Common myeloid progenitor, CD34-positive (primary cell): Measurements from ENCODE around the gene OR5AC2.

Source experiments
- CTCF ChIA-PET: fragments of 350-600 bp; sonication (Branson Sonifier 250); formaldehyde crosslinking; loops from one replicate; lab custom pipeline; 2021; ENCODE audit warnings: antibody characterized with exemption; lab: Charles Lee
- POLR2A ChIA-PET: fragments of 350-600 bp; sonication (Branson Sonifier 250); formaldehyde crosslinking; loops from one replicate; lab custom pipeline; 2021; ENCODE audit warnings: antibody characterized with exemption; lab: Charles Lee
- DNase-seq, 3 donors: peaks; one replicate each; pipeline versions ENCODE4 v3.0.0 to v3.0.0-alpha.2; 2013
- H3K27ac ChIP-seq, 2 experiments: 1 replicate in 1 of 2; 2 replicates in 1 of 2; pipeline ENCODE4 v1.7.0; 2013; ENCODE audit warnings: inconsistent platforms in 2 of 2, low read length in 2 of 2, mild to moderate bottlenecking in 2 of 2, low read depth in 1 of 2, moderate library complexity in 1 of 2; ENCODE audit not compliant: severe bottlenecking in 2 of 2, insufficient read depth in 1 of 2, poor library complexity in 1 of 2
- H3K27me3 ChIP-seq, 5 experiments: replicated peaks in 2 of 5; 1 replicate in 3 of 5; 2 replicates in 2 of 5; pipeline versions ENCODE4 v1.6.1 to v1.7.0; 2013; ENCODE audit warnings: low read length in 4 of 5, mild to moderate bottlenecking in 2 of 5, moderate library complexity in 2 of 5, inconsistent platforms in 1 of 5; ENCODE audit not compliant: insufficient read depth in 5 of 5, control insufficient read depth in 4 of 5
- H3K36me3 ChIP-seq, 4 experiments: 1 replicate in 2 of 4; 2 replicates in 2 of 4; pipeline versions ENCODE4 v1.6.1 to v1.7.0; 2013; ENCODE audit warnings: low read length in 3 of 4, control low read depth in 1 of 4, mild to moderate bottlenecking in 1 of 4; ENCODE audit not compliant: control insufficient read depth in 4 of 4, insufficient read depth in 4 of 4
- H3K4me1 ChIP-seq, 4 experiments: 1 replicate in 3 of 4; 2 replicates in 1 of 4; pipeline versions ENCODE4 v1.6.1 to v1.7.1; 2013; ENCODE audit warnings: low read length in 3 of 4, mild to moderate bottlenecking in 3 of 4, control low read depth in 1 of 4, inconsistent platforms in 1 of 4, moderate library complexity in 1 of 4; ENCODE audit not compliant: control insufficient read depth in 4 of 4, insufficient read depth in 4 of 4; ENCODE audit errors: control extremely low read depth in 1 of 4
- H3K4me3 ChIP-seq, 7 experiments: 1 replicate in 4 of 7; 2 replicates in 3 of 7; pipeline versions ENCODE4 v1.5.1 to v1.7.0; 2013; ENCODE audit warnings: mild to moderate bottlenecking in 7 of 7, low read length in 6 of 7, moderate library complexity in 6 of 7, inconsistent platforms in 2 of 7, low read depth in 2 of 7, control low read depth in 1 of 7; ENCODE audit not compliant: insufficient read depth in 4 of 7, control insufficient read depth in 1 of 7; ENCODE audit errors: extremely low read depth in 1 of 7
- H3K9me3 ChIP-seq, 5 experiments: 1 replicate in 4 of 5; 2 replicates in 1 of 5; pipeline versions ENCODE4 v1.6.1 to v1.7.1; 2013; ENCODE audit warnings: low read length in 4 of 5, mild to moderate bottlenecking in 2 of 5, inconsistent platforms in 1 of 5, low read depth in 1 of 5, moderate library complexity in 1 of 5; ENCODE audit not compliant: control insufficient read depth in 4 of 5, insufficient read depth in 2 of 5; ENCODE audit errors: control extremely low read depth in 1 of 5
- whole genome bisulfite sequencing: methylation state at CpG from one replicate; pipeline ENCODE4 v1.1.5; 2013; ENCODE audit not compliant: insufficient coverage; 5-methylcytosine and 5-hydroxymethylcytosine counted together

Gene OR5AC2

GRCh38 chr3:98099848-98100247 lies 12.9 kb downstream of the OR5AC2 start:
- ChIA-PET CTCF (no interaction called here), POLR2A (no interaction called here)
- no peak for DNase-seq
- H3K4me3 ChIP-seq, result no peak overlapping the region
- no peaks in the 10 kb centered on the region for H3K4me1 ChIP-seq
- WGBS, result 88% methylated on average over 4 of the region's 4 CpGs
- peaks cover 0 to 3% (median 0%) of the 10 kb centered on the region in 5 experiments for H3K9me3 ChIP-seq
- H3K36me3 ChIP-seq, result no peaks in the 10 kb centered on the region
- no peak overlapping the region for H3K27ac ChIP-seq
- no peaks in the 10 kb centered on the region for H3K27me3 ChIP-seq

GRCh38 chr3:98108162-98108561 lies 21.2 kb downstream of the OR5AC2 start:
- no CpG with 5 or more reads among the region's 1 CpG for WGBS
- H3K9me3 ChIP-seq, result peaks cover 0 to 30% (median 3%) of the 10 kb centered on the region in 5 experiments
- H3K27ac ChIP-seq, result no peak overlapping the region
- H3K4me3 ChIP-seq, result no peak overlapping the region
- POLR2A ChIA-PET, result no interaction called here
- H3K4me1 ChIP-seq, result no peaks in the 10 kb centered on the region
- CTCF ChIA-PET, result no interaction called here
- no peak for DNase-seq
- H3K36me3 ChIP-seq, result no peaks in the 10 kb centered on the region
- H3K27me3 ChIP-seq, result no peaks in the 10 kb centered on the region

- DNase-seq, result no peak
- H3K36me3 ChIP-seq, result no peaks in the 10 kb centered on the region
- H3K4me3 ChIP-seq, result no peak overlapping the region
- ChIA-PET CTCF (interaction anchor here (0.6 kb wide), 1 partner anchor 9 kb away, joined by 3 read pairs; no protein-coding TSS in a partner anchor), POLR2A (no interaction called here)
- 100% methylated on average over 3 of the region's 4 CpGs for WGBS
- H3K4me1 ChIP-seq, result no peaks in the 10 kb centered on the region
- no peaks in the 10 kb centered on the region for H3K27me3 ChIP-seq
- peaks cover 0 to 39% (median 7%) of the 10 kb centered on the region in 5 experiments for H3K9me3 ChIP-seq
- no peak overlapping the region for H3K27ac ChIP-seq
Observed at GRCh38 chr3:98109807-98110549, 23.0 kb downstream of the OR5AC2 start.

- H3K36me3 ChIP-seq, result no peaks in the 10 kb centered on the region
- peaks cover 0 to 39% (median 7%) of the 10 kb centered on the region in 5 experiments for H3K9me3 ChIP-seq
- H3K4me1 ChIP-seq, result no peaks in the 10 kb centered on the region
- DNase-seq, result no peak
- no peaks in the 10 kb centered on the region for H3K27me3 ChIP-seq
- no peak overlapping the region for H3K4me3 ChIP-seq
- POLR2A ChIA-PET, result no interaction called here
- no peak overlapping the region for H3K27ac ChIP-seq
- CTCF ChIA-PET, result no interaction called here
Observed at GRCh38 chr3:98110550-98110908, 23.6 kb downstream of the OR5AC2 start.

GRCh38 chr3:98114264-98114663 lies 27.3 kb downstream of the OR5AC2 start:
- Histone ChIP-seq H3K9me3 (peaks cover 0 to 42% (median 6%) of the 10 kb centered on the region in 5 experiments), H3K36me3 (no peaks in the 10 kb centered on the region), H3K4me1 (no peaks in the 10 kb centered on the region), H3K4me3 (no peak overlapping the region), H3K27me3 (no peaks in the 10 kb centered on the region), H3K27ac (no peak overlapping the region)
- WGBS, result 100% methylated on average over 3 of the region's 3 CpGs
- DNase-seq, result no peak
- CTCF ChIA-PET, result no interaction called here
- POLR2A ChIA-PET, result no interaction called here

- Histone ChIP-seq H3K27ac (no peak overlapping the region), H3K4me1 (no peaks in the 10 kb centered on the region), H3K36me3 (no peaks in the 10 kb centered on the region), H3K4me3 (no peak overlapping the region), H3K9me3 (peaks cover 0 to 31% (median 3%) of the 10 kb centered on the region in 5 experiments), H3K27me3 (no peaks in the 10 kb centered on the region)
- no peak for DNase-seq
- WGBS, result no CpG with 5 or more reads among the region's 1 CpG
- CTCF ChIA-PET, result no interaction called here
- POLR2A ChIA-PET, result no interaction called here
Observed at GRCh38 chr3:98115717-98116116, 28.7 kb downstream of the OR5AC2 start.

- POLR2A ChIA-PET, result no interaction called here
- H3K4me3 ChIP-seq, result no peak within 1 kb of the TSS
- CTCF ChIA-PET, result no interaction called here
- no peaks in the 10 kb centered on the region for H3K4me1 ChIP-seq
- H3K27me3 ChIP-seq, result no peaks in the 10 kb centered on the region
- no peak for DNase-seq
- no CpG with 5 or more reads among the region's 1 CpG for WGBS
- H3K27ac ChIP-seq, result no peak within 1 kb of the TSS
- H3K9me3 ChIP-seq, result peaks cover 0 to 2% (median 0%) of the 10 kb centered on the region in 5 experiments
- H3K36me3 ChIP-seq, result no peaks in the 10 kb centered on the region
Observed at GRCh38 chr3:98130421-98130820, 43.4 kb downstream of the OR5AC2 start, which contains the start of gene OR5H1. TSS of gene OR5H1 (plus strand) at chr3:98130721. CDS start at chr3:98132698, 1,977 bp downstream.
